ENCODE measurements around the gene TRAPPC5.

Gene TRAPPC5

DNA sequence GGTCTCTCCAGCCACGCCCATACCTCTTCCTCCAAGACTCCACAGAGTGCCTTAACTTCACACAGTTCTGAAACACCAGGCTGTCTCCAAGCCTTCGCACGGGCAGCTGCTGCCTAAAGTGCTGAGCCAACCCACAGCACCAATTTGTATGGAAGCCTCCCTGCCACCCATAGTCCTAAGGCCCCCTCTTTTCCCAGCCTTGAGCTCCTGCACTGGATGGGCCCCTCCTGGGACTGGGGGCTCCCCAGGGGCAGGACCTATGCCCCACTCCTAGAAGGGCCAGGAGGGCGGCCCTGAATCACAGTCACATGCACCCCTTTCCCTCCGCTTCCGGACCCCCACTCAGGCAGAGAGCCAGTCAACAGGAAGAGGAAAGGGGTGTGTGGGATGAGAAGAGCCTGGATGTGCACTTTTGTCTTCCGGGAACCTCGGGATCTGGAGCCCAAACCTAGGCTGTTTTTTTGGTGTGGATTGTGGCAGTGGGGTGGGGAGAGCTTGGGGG is 26.4 kb downstream of the TRAPPC5 start:
- no peak overlapping the region for H3K4me3 ChIP-seq (replicated peaks; ENCODE audit: low read depth, low read length)
- TF ChIP-seq, protein P1, sequence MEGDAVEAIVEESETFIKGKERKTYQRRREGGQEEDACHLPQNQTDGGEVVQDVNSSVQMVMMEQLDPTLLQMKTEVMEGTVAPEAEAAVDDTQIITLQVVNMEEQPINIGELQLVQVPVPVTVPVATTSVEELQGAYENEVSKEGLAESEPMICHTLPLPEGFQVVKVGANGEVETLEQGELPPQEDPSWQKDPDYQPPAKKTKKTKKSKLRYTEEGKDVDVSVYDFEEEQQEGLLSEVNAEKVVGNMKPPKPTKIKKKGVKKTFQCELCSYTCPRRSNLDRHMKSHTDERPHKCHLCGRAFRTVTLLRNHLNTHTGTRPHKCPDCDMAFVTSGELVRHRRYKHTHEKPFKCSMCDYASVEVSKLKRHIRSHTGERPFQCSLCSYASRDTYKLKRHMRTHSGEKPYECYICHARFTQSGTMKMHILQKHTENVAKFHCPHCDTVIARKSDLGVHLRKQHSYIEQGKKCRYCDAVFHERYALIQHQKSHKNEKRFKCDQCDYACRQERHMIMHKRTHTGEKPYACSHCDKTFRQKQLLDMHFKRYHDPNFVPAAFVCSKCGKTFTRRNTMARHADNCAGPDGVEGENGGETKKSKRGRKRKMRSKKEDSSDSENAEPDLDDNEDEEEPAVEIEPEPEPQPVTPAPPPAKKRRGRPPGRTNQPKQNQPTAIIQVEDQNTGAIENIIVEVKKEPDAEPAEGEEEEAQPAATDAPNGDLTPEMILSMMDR (IDR thresholded peaks at IDR 0.05; ENCODE audit: low read length, missing control alignments), result no peak
- no peak for DNase-seq (ENCODE audit: low read depth)

GRCh38 chr19:7709932-7710460 is 29.4 kb downstream of the TRAPPC5 start:
- no peak for DNase-seq (ENCODE audit: low read depth)
- no peak overlapping the region for H3K4me3 ChIP-seq (replicated peaks; ENCODE audit: low read depth, low read length)
- TF ChIP-seq, protein P1 (IDR thresholded peaks at IDR 0.05; ENCODE audit: low read length, missing control alignments), result no peak

DNA sequence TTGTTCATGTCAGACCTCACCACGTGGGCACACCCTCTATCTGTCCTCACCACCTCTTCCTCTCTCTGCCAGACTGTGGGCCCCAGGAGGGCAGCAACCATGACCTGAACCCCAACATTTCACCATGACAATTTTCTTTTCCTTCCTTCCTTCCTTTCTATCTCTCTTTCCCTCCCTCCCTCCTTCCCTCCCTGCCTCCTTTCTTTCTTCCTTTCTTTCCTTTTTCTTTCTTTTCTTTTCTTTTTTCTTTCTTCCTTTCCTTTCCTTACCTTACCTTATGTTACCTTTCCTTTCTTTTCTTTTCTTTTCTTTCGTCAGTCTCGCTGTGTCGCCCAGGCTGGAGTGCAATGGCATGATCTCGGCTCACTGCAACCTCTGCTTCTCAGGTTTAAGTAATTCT is 30.0 kb downstream of the TRAPPC5 start:
- DNase-seq (ENCODE audit: low read depth), result no peak
- TF ChIP-seq, protein P1 (IDR thresholded peaks at IDR 0.05; ENCODE audit: low read length, missing control alignments), result no peak
- no peak overlapping the region for H3K4me3 ChIP-seq (replicated peaks; ENCODE audit: low read depth, low read length)

DNA sequence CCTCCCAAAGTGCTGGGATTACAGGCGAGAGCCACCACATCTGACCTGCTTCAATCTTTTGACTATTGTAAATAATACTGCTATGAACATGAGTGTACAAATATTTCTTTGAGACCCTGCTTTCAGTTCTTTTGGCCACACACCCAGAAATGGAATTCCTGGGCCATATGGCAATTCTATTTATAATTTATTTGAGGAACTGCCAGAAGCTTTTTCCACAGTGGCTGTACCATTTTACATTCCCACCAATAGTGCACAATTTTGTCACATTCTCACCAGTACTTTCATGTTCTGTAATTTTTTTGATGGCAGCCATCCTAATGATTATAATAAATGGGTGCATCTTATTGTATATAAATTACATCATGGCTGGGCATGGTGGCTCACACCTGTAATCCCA is 35.0 kb downstream of the TRAPPC5 start:
- H3K4me3 ChIP-seq (replicated peaks; ENCODE audit: low read depth, low read length), result no peak overlapping the region
- no peak for DNase-seq (ENCODE audit: low read depth)
- TF ChIP-seq, protein P1 (IDR thresholded peaks at IDR 0.05; ENCODE audit: low read length, missing control alignments), result no peak

DNA sequence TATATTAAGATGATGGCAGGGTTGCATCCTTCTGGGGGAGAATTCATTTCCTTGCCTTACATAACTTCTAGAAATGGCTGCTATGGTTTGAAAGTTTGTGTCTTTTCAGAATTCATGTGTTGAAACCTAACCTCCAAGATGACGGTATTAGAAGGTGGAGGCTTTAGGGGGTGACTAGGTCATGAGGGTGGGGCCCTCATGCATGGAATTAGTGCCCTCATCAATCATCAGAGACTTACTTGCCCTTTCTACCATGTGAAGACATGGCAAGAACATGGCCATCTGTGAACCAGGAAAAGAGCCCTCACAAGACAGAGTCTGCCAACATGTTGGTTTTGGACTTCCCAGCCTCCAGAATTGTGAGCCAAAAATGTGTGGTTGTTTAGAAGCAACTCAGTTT is 36.1 kb downstream of the TRAPPC5 start:
- DNase-seq (ENCODE audit: low read depth), result no peak
- no peak overlapping the region for H3K4me3 ChIP-seq (replicated peaks; ENCODE audit: low read depth, low read length)
- TF ChIP-seq, protein P1 (IDR thresholded peaks at IDR 0.05; ENCODE audit: low read length, missing control alignments), result no peak

DNA sequence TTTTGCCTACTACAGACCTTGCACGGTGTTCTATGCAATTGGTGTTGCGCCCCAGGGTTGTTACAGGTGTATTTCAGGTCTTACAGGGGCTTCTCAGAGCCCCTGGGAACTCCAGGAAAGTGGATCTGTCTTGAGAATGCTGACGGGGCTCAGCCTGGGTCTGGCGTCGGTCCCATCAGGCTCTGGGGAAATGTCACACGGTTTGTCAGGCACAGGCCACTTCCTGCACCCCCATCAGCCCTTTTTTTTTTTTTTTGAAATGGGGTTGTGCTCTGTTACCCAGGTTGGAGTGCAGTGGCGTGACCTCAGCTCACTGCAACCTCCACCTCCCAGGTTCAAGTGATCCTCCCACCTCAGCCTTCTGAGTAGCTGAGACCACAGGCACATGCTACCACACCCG is 38.0 kb downstream of the TRAPPC5 start:
- no peak overlapping the region for H3K4me3 ChIP-seq (replicated peaks; ENCODE audit: low read depth, low read length)
- DNase-seq (ENCODE audit: low read depth), result no peak

More for the DNA sequence above, 38.0 kb downstream of the TRAPPC5 start:
- TF ChIP-seq, protein P1 (IDR thresholded peaks at IDR 0.05; ENCODE audit: low read length, missing control alignments), result no peak

Data from fibroblast of pulmonary artery (primary cell).